DND-41 (cell line): ENCODE results near the gene PMP22.

ENCODE experiments used
- EZH2 ChIP-seq: IDR thresholded peaks from 3 replicates; pipeline ENCODE4 v1.6.1; 2012; ENCODE audit warnings: borderline replicate concordance, low read depth, mild to moderate bottlenecking, moderate library complexity, low read length, inconsistent platforms; ENCODE audit not compliant: severe bottlenecking
- TF ChIP-seq, protein P1 (sequence below): IDR thresholded peaks from 2 replicates; pipeline ENCODE4 v1.5.1; 2012; ENCODE audit warnings: borderline replicate concordance, low read length, moderate library complexity, mild to moderate bottlenecking; ENCODE audit not compliant: poor library complexity, severe bottlenecking; ENCODE audit errors: extremely low read depth

DNA sequence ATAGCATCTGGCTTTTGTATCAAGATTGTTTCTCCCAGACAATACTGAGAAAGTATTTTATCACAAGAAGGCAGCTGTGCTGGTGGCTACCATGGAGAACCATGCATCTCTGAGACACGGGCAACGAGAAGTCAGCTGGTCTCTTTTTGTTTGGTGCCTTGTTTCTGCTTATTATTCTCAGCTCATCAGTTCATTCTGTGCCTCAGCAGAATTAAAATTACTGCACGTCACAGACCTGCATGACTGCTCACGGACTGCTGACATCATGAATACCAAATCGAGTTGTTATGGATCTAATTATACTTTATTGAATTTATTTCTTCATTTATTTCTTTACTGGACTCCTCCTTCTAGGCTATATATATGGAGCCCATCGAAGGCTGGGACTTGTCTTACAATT, 19.0 kb upstream of the PMP22 start:
- TF ChIP-seq, protein P1, sequence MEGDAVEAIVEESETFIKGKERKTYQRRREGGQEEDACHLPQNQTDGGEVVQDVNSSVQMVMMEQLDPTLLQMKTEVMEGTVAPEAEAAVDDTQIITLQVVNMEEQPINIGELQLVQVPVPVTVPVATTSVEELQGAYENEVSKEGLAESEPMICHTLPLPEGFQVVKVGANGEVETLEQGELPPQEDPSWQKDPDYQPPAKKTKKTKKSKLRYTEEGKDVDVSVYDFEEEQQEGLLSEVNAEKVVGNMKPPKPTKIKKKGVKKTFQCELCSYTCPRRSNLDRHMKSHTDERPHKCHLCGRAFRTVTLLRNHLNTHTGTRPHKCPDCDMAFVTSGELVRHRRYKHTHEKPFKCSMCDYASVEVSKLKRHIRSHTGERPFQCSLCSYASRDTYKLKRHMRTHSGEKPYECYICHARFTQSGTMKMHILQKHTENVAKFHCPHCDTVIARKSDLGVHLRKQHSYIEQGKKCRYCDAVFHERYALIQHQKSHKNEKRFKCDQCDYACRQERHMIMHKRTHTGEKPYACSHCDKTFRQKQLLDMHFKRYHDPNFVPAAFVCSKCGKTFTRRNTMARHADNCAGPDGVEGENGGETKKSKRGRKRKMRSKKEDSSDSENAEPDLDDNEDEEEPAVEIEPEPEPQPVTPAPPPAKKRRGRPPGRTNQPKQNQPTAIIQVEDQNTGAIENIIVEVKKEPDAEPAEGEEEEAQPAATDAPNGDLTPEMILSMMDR: no peak
- no peak for TF ChIP-seq EZH2
